HCT116 (cell line): Measurements from ENCODE around the gene EDA2R.

ENCODE experiments used
- ATF3 ChIP-seq: IDR thresholded peaks from 2 replicates; pipeline ENCODE4 v1.6.1; 2012
- EZH2 ChIP-seq: fragments of 200-600 bp; sonication (generic); IDR thresholded peaks from 2 replicates; pipeline ENCODE4 v1.6.1; 2017; ENCODE audit warnings: antibody characterized with exemption, mixed run types
- POLR2A ChIP-seq: IDR thresholded peaks from 2 replicates; pipeline ENCODE4 v1.7.0; 2011; ENCODE audit warnings: borderline replicate concordance; ENCODE audit not compliant: insufficient read depth, insufficient read length; ENCODE audit errors: extremely low read depth
- SP1 ChIP-seq: IDR thresholded peaks from 2 replicates; pipeline ENCODE4 v1.6.1; 2012; ENCODE audit warnings: low read depth
- ZNF274 ChIP-seq: fragments of 200-500 bp; sonication (Bioruptor generic); IDR thresholded peaks from 2 replicates; pipeline ENCODE4 v1.6.1; 2014; ENCODE audit warnings: mild to moderate bottlenecking, low read depth, low read length, inconsistent platforms
- TF ChIP-seq, protein P1 (sequence below), 3 experiments: fragments of 200-600 bp in 1 of 3; sonication (generic) in 1 of 3; IDR thresholded peaks in 2 of 3; conservative IDR thresholded peaks in 1 of 3; 2 replicates each; pipeline ENCODE4 v1.5.1; 2012 to 2017; ENCODE audit warnings: low read depth in 2 of 3, low read length in 2 of 3, antibody characterized with exemption in 1 of 3, borderline replicate concordance in 1 of 3, control low read depth in 1 of 3, mild to moderate bottlenecking in 1 of 3, mixed read lengths in 1 of 3, mixed run types in 1 of 3, moderate library complexity in 1 of 3; ENCODE audit not compliant: insufficient read depth in 1 of 3

GRCh38 chrX:66602381-66602938 is 36.4 kb downstream of the EDA2R start:
- TF ChIP-seq SP1 (no peak), EZH2 (no peak), ZNF274 (no peak), POLR2A (no peak), ATF3 (no peak)
- TF ChIP-seq, protein P1, sequence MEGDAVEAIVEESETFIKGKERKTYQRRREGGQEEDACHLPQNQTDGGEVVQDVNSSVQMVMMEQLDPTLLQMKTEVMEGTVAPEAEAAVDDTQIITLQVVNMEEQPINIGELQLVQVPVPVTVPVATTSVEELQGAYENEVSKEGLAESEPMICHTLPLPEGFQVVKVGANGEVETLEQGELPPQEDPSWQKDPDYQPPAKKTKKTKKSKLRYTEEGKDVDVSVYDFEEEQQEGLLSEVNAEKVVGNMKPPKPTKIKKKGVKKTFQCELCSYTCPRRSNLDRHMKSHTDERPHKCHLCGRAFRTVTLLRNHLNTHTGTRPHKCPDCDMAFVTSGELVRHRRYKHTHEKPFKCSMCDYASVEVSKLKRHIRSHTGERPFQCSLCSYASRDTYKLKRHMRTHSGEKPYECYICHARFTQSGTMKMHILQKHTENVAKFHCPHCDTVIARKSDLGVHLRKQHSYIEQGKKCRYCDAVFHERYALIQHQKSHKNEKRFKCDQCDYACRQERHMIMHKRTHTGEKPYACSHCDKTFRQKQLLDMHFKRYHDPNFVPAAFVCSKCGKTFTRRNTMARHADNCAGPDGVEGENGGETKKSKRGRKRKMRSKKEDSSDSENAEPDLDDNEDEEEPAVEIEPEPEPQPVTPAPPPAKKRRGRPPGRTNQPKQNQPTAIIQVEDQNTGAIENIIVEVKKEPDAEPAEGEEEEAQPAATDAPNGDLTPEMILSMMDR (IDR thresholded peaks at IDR 0.05 in 2 of 3, conservative IDR thresholded peaks at IDR 0.05 in 1 of 3; ENCODE audit: borderline replicate concordance in 1 of 3, insufficient read depth in 1 of 3, low read depth in 2 of 3, low read length in 2 of 3) = no peak
